ENCODE measurements around the gene ETS1. TPM values are rescaled to one million over a fixed set of nuclear protein-coding genes. Genes with fewer than 3 reads are reported as not detected.

ETS1 gene
- total and polyA plus RNA-seq, 2 experiments from 2014 or later = 25.6 to 52.6 TPM

- no peak for TF ChIP-seq ZNF462 (CRISPR knock-in tag; IDR thresholded peaks at IDR 0.05)
- TF ChIP-seq STAT1 (IDR thresholded peaks at IDR 0.05; ENCODE audit: unreplicated experiment) = no peak
- TF ChIP-seq NANOG (IDR thresholded peaks at IDR 0.05; ENCODE audit: borderline replicate concordance) = no peak
- no peak for TF ChIP-seq REST (IDR thresholded peaks at IDR 0.05; ENCODE audit: unreplicated experiment)
These were observed 26.7 kb upstream of the ETS1 start (continued) for GRCh38 chr11:128614026-128614425.

GRCh38 chr11:128613300-128613995 is 26.1 kb upstream of the ETS1 start:
- Histone ChIP-seq H4K20me1 (replicated peaks; ENCODE audit: insufficient read depth) (no peaks in the 10 kb centered on the region), H3K27ac (ENCODE audit: low read depth) (no peak overlapping the region), H3K4me2 (no peak overlapping the region), H3K79me2 (replicated peaks; ENCODE audit: insufficient read depth) (no peaks in the 10 kb centered on the region), H3K36me3 (ENCODE audit: insufficient read depth) (no peaks in the 10 kb centered on the region), H3K27me3 (ENCODE audit: insufficient read depth) (no peaks in the 10 kb centered on the region), H3K4me3 (no peak overlapping the region), H3K9me2 (ENCODE audit: insufficient read depth) (no peaks in the 10 kb centered on the region), H3K4me1 (ENCODE audit: insufficient read depth) (peaks cover 20% of the 10 kb centered on the region), H2AFZ (no peak overlapping the region), H3F3A (replicated peaks; ENCODE audit: low read depth) (0 out of 2 replicates have a peak, but pooled peaks cover 3% of the 10 kb centered on the region)
- Mint-ChIP-seq H3K27me3 (ENCODE audit: insufficient read depth, low read depth, poor library complexity) (peaks cover 20% of the 10 kb centered on the region), H3K9me3 (no peaks in the 10 kb centered on the region), H3K27ac (no peak overlapping the region), H3K36me3 (ENCODE audit: low read depth) (no peaks in the 10 kb centered on the region), H3K4me3 (no peak overlapping the region), H3K4me1 (peaks cover 35% of the 10 kb centered on the region)
- no peak for ATAC-seq
- DNase-seq (ENCODE audit: low spot score) = no peak
- TF ChIP-seq ZNF114 (CRISPR knock-in tag; IDR thresholded peaks at IDR 0.05) = no peak
- no peak for TF ChIP-seq ZNF462 (CRISPR knock-in tag; IDR thresholded peaks at IDR 0.05)
